KMS-11 (cell line): ENCODE measurements around the gene NELL1.

Experiments used
- H2AFZ ChIP-seq: fragments of 200-600 bp; sonication (generic); 2 replicates; pipeline ENCODE4 v1.6.1; 2016; ENCODE audit warnings: antibody characterized with exemption, mixed run types, low read depth
- H3K27ac ChIP-seq: fragments of 200-600 bp; sonication (generic); 2 replicates; pipeline ENCODE4 v1.6.1; 2016; ENCODE audit warnings: mild to moderate bottlenecking, mixed run types
- H3K27me3 ChIP-seq: fragments of 200-600 bp; sonication (generic); 2 replicates; pipeline ENCODE4 v1.6.1; 2017; ENCODE audit warnings: mild to moderate bottlenecking, low read depth, mixed run types, moderate library complexity; ENCODE audit not compliant: insufficient read depth
- H3K36me3 ChIP-seq: fragments of 200-600 bp; sonication (generic); 2 replicates; pipeline ENCODE4 v1.6.1; 2017; ENCODE audit warnings: mild to moderate bottlenecking, mixed run types; ENCODE audit not compliant: insufficient read depth
- H3K4me1 ChIP-seq: fragments of 200-600 bp; sonication (generic); 2 replicates; pipeline ENCODE4 v1.6.1; 2016; ENCODE audit warnings: mild to moderate bottlenecking, low read depth, mixed run types; ENCODE audit not compliant: poor library complexity, severe bottlenecking
- H3K4me2 ChIP-seq: fragments of 200-600 bp; sonication (generic); 2 replicates; pipeline ENCODE4 v1.7.0; 2016; ENCODE audit warnings: mild to moderate bottlenecking, mixed run types
- H3K4me3 ChIP-seq: fragments of 200-600 bp; sonication (generic); IDR thresholded peaks from 2 replicates; pipeline ENCODE4 v1.6.1; 2017; ENCODE audit warnings: low read depth, low read length, mixed read lengths; ENCODE audit not compliant: insufficient read depth
- H3K79me2 ChIP-seq: fragments of 200-600 bp; sonication (generic); 2 replicates; pipeline ENCODE4 v1.6.1; 2016; ENCODE audit warnings: low read depth, mixed run types; ENCODE audit not compliant: insufficient read depth
- H3K9ac ChIP-seq: fragments of 200-600 bp; sonication (generic); 2 replicates; pipeline ENCODE4 v1.6.1; 2016; ENCODE audit warnings: mild to moderate bottlenecking, mixed run types
- H4K20me1 ChIP-seq: fragments of 200-600 bp; sonication (generic); 2 replicates; pipeline ENCODE4 v1.6.1; 2016; ENCODE audit warnings: mild to moderate bottlenecking, mixed run types; ENCODE audit not compliant: insufficient read depth
- CTCF ChIP-seq: fragments of 200-600 bp; sonication (generic); conservative IDR thresholded peaks from 2 replicates; pipeline ENCODE4 v1.6.1; 2017; ENCODE audit warnings: low read depth, mild to moderate bottlenecking, antibody characterized with exemption, low read length, moderate library complexity, mixed read lengths

Gene NELL1

GRCh38 chr11:21465203-21465602, 795.8 kb downstream of the NELL1 start:
- no peak overlapping the region for H2AFZ ChIP-seq
- H3K79me2 ChIP-seq: no peaks in the 10 kb centered on the region
- no peak overlapping the region for H3K9ac ChIP-seq
- H3K27ac ChIP-seq: no peak overlapping the region
- H3K4me3 ChIP-seq: no peak overlapping the region
- H3K27me3 ChIP-seq: no peaks in the 10 kb centered on the region
- no peaks in the 10 kb centered on the region for H3K36me3 ChIP-seq
- TF ChIP-seq CTCF: no peak
- no peaks in the 10 kb centered on the region for H3K4me1 ChIP-seq
- no peak overlapping the region for H3K4me2 ChIP-seq
- H4K20me1 ChIP-seq: no peaks in the 10 kb centered on the region

GRCh38 chr11:21465920-21466319, 796.5 kb downstream of the NELL1 start:
- H3K4me3 ChIP-seq: no peak overlapping the region
- no peak overlapping the region for H3K9ac ChIP-seq
- no peaks in the 10 kb centered on the region for H3K4me1 ChIP-seq

GRCh38 chr11:21470521-21470920, 801.1 kb downstream of the NELL1 start:
- no peak overlapping the region for H2AFZ ChIP-seq
- no peak overlapping the region for H3K4me2 ChIP-seq
- TF ChIP-seq CTCF: no peak
- no peaks in the 10 kb centered on the region for H3K4me1 ChIP-seq
- no peak overlapping the region for H3K9ac ChIP-seq
- no peaks in the 10 kb centered on the region for H4K20me1 ChIP-seq
- no peak overlapping the region for H3K27ac ChIP-seq
- H3K79me2 ChIP-seq: no peaks in the 10 kb centered on the region
- no peaks in the 10 kb centered on the region for H3K36me3 ChIP-seq
- H3K4me3 ChIP-seq: no peak overlapping the region
- no peaks in the 10 kb centered on the region for H3K27me3 ChIP-seq

More at GRCh38 chr11:21465920-21466319, 796.5 kb downstream of the NELL1 start:
- Histone ChIP-seq H2AFZ (no peak overlapping the region), H4K20me1 (no peaks in the 10 kb centered on the region), H3K79me2 (no peaks in the 10 kb centered on the region), H3K27me3 (no peaks in the 10 kb centered on the region), H3K36me3 (no peaks in the 10 kb centered on the region), H3K4me2 (no peak overlapping the region), H3K27ac (no peak overlapping the region)
- no peak for TF ChIP-seq CTCF

- no peaks in the 10 kb centered on the region for H3K36me3 ChIP-seq
- H2AFZ ChIP-seq: no peak overlapping the region
These were observed 802.9 kb downstream of the NELL1 start for GRCh38 chr11:21472261-21472660.

More at GRCh38 chr11:21472261-21472660, 802.9 kb downstream of the NELL1 start:
- no peaks in the 10 kb centered on the region for H3K27me3 ChIP-seq
- H4K20me1 ChIP-seq: no peaks in the 10 kb centered on the region
- no peak for TF ChIP-seq CTCF
- no peak overlapping the region for H3K27ac ChIP-seq
- H3K4me1 ChIP-seq: no peaks in the 10 kb centered on the region
- no peak overlapping the region for H3K4me3 ChIP-seq
- H3K79me2 ChIP-seq: no peaks in the 10 kb centered on the region
- no peak overlapping the region for H3K9ac ChIP-seq
- no peak overlapping the region for H3K4me2 ChIP-seq
